GM18870 (cell line): ENCODE measurements around the gene BCL10.
"Not testable (repeated sequence)": the region's sequence is repeated elsewhere in the genome, so short reads cannot be mapped to it uniquely, and the experiment has no call there.

Source experiments
- ATAC-seq: cut with Tn5 transposase; IDR thresholded peaks from one replicate; pipeline ENCODE4 v1.9.1; 2021; ENCODE audit warnings: moderate library complexity; ENCODE audit not compliant: unreplicated experiment

The BCL10 gene

DNA sequence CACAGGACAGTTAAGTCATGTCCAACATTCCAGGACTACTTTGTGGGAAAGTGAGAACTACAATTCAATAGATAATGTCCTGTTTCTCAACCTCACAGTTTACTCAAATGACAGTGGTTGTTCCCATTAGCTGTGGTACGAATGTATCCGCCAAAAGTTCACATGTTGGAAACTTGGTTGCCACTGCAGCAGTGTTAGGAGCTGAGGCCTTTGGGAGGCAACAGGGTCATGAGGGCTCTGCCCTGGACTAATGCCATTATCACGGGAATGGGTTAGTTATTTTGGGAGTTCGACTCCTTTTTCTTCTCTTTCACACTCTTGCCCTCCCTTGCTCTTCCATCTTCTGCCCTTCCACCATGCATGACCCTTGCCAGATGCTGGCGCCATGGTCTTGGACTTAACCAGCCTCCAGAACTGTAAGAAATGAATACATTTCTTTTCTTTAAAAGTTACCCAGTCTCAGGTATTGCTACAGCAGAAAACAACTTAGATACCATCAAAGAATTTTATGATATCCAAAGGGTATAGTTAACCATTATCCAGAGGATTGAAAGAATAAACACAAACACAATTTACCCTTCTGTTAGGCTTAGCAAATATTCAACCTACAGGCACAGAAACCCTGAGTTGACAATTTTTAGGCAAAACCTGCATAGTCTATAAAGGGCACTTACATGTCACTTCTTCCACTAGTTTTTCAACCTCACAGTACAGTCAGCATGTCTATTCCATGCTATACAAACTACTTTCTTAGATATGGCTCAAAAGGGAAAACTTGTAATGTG is 7.4 kb downstream of the BCL10 start:
- ATAC-seq, result no peak

DNA sequence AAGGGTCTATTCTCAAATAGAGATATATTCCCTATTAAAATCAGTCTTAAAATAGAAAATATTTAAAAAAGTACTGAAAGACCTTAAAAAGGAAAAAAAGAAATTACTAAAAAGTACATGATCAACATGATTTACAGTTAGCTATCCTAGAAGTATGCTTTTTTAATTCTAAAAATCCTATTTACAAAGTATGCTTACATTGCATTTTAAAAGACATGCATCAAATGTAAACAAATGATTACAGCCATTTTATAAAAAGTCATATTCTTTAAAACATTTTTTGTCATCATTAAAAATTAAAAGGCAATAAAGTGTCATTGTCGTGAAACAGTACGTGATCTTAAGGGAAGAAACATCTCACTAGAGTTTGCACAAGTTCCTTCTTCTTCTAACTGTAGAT is 9.1 kb downstream of the BCL10 start:
- ATAC-seq, result no peak

DNA sequence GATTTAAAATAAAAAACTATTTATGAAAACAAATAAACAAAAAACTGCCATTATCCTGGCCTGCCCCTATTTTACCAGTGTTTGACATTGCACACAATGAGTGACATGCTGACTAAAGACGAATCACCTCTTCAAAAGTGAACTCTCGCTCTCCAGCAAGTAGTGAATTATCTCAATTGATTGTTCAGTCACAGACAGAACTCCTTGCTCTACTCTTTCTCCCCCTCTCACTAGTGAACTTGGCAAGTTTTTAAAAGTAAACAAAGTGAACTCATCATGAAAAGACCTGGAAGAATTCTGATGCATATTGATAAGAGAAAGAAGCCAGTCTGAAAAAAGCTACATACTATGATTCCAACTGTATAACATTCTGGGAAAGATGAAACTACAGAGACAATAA is 12.3 kb downstream of the BCL10 start:
- no peak for ATAC-seq

GRCh38 chr1:85262985-85263384 is 13.4 kb downstream of the BCL10 start:
- no peak for ATAC-seq

DNA sequence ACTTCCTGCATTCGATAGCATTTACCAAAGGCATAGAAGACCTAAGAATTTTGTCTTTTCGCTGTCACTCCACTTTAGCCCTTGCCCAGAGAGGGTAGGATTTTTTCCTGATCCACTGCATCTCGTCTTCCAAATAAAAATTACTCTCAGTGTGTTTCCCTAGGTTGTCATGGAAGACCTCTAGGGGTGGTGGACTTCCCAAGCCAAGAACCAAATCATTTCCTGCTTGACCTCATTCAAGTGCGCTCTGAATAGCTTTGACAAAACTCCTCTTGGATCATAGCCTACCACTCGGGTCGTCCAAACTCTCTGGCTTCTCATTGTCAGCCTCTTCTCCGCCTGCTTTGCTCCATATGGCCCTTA is 16.5 kb downstream of the BCL10 start:
- peak; percentile 19 for ATAC-seq

DNA sequence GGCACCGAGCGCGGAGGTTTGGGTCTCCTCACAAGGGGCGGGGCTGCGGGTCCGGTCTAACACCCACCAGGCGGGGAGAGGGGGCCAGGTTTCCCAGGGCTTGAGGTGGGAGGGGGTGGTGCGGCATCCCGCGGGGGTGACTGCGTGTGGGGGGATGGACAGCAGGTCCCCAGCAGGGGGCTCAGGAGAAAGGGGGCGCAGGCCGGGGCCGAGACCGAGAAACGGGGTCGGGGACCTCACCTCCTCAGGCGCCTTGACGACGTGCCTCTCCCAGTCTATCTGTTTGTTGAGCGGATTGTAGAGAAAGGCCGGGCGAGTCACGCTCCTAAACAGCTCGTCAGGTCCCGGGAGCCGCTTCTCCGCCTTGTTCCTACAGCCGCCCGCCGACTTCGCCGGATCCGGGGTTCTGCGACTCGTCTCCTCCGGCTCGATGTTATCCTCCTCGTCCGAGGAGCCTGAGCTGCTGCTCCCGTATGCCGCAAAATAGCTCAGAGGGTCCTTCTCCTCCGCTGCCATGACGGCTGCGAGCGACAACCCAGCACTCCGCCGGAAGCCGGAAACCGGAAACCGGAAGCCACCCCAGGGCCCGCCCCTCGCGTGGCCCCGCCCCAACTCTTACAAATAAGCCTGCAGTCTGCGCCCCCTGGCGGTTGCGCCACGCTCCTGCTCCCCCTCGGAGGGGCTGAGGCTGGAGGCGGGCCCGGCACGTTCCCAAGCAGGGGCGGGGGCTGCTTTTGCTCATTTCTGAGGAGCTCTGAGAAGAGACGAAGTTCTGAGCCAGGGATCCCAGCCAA is 17.1 kb downstream of the BCL10 start, which contains the start of gene C1orf52:
C1orf52 (minus strand) TSS at position 545 of the 794 bp plus-strand sequence; CDS start at position 516, 29 bp downstream.
- ATAC-seq, result peak; percentile 94

DNA sequence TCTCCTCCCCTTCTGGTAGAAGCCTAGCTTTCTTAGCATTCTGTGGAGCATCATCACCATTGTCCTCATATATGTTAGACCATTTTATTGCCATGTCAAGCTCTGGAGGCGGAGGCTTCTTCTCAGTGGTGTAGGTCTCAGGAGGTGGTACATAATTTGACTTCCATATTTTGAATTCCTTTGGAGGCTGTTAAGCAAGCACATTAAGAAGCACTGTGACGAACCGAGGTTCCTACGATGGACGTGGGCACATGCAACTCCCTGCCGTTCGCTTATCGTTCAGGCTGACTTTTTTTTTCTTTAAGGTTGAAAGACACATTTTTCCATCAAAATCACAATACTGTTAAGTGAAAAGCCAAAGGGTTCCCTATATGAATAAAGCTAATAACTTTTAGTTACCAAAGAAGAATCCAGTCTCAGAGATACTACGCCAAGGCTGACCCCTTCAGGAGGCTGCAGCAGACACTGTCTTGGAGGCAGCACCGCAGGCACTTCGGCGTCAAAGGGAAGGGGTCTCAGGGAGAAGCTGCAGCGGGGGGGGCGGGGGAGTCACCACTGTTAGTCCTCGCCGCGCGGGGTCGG is 17.8 kb downstream of the BCL10 start:
- no peak for ATAC-seq

- not testable (repeated sequence) for ATAC-seq
These were observed 27.4 kb downstream of the BCL10 start for GRCh38 chr1:85249042-85249441.

- no peak for ATAC-seq
These were observed 30.5 kb downstream of the BCL10 start for GRCh38 chr1:85245891-85246290.

GRCh38 chr1:85245456-85245855 is 31.0 kb downstream of the BCL10 start:
- ATAC-seq, result no peak

DNA sequence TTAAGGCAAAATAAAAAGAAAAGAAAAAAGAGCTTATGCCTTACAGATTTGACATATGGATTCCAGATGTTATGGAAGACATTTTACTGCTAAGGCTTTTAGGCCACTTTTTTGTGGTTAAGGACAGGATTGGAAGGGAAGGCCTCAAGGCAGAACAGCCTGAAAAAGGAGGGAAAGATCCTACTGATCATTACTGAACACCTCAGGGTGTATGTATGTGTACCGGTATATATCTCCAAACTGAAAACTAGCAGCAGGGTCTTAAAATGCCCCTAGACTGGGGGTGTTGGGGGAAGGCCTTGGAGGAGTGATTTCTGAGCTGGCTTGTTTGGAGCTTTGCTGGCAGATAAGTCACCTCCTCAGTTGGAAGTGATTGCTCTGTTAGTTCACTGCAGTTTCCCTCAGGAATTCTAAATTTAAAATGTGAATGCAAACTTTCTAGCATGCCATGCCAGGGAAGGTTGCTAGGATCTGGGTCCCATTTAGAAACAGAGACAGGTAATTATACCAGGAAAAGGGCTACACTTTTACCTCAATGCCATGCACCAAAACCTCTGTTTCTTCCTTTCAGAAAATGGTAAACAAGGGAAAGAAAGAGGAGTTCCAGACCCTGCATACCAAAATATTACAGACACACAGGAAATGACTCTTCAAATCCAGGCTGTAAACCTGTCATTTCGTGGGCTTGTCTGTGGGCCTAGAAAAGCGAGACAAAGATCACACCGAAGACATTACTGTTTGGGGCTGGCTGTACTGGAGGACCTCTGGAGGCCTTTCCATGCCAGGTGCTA is 32.0 kb downstream of the BCL10 start:
- no peak for ATAC-seq

GRCh38 chr1:85243372-85243771 is 33.1 kb downstream of the BCL10 start:
- no peak for ATAC-seq

GRCh38 chr1:85240643-85241042 is 35.8 kb downstream of the BCL10 start:
- ATAC-seq, result no peak

DNA sequence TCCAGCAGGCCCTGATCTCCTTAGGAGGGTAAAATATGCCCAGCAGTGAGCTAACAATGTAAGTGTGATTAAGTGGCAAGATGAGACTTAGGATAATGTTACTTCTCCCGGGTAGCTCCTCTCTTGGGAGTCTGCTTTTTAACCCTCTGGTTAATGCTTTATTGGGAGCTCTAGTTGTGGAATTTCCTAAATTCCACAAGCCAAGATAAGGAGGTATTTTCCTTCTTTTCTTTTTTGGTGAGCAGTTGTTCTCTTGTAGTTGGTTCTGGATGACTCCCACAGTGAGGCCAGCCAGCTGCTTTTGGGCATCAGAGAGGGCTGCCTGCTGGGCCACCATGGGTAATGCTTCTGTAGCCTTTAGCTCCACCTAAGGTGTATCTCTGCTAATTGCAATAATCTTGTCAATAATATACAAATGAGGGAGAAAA is 36.2 kb downstream of the BCL10 start:
- no peak for ATAC-seq

- no peak for ATAC-seq
These were observed 38.8 kb downstream of the BCL10 start for GRCh38 chr1:85237613-85238012.

DNA sequence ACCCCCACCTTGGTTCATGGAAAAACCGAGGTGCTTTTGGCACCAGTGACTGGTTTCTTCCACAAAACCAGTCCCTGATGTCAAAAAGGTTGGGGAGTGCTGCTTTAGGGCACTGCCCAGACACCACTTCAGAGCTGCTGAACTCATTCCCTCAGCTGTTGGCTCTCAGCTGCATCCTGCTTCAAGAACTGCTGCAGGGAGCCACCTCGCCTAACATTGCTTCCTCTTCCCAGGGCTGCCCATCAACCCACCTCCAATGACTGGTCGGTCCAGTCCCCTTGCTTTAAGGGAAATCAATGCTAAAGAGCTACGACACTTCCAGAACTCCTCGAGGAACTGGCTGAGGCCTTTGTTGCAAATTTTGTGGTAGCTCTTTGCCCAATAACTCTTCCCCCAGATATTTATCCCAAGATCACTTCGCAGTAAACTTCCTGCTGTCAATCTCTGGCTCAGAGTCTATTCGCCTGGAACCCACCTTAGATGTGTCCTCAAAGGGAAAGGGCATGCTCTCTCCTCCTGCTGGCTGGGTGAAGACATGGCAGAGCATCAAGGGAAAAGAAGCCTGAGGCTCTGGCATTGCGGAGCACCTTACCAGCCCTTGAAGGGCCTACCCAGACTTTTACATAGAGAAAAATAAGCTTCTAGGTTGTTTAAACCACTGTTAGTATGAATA is 46.0 kb downstream of the BCL10 start:
- ATAC-seq, result no peak

- ATAC-seq, result no peak
These were observed 46.8 kb downstream of the BCL10 start for GRCh38 chr1:85229574-85230097.

DNA sequence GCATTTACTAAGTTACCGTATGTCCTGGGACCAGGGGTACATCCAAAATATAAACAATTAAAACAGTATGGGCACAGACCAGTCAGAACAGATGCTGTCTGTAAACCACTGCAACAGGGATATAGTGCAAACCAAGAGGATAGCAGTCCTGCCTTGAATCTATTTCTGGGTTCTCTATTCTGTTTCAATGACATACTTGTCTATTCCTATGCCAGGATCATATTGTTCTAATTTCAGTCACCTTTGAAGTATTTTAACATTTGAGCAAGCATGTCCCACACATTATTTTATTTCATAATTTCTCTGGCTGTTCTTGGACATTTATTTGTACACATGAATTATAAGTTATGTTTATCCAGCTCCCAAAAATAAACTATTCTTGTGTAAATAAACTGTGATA is 47.5 kb downstream of the BCL10 start:
- no peak for ATAC-seq

- no peak for ATAC-seq
These were observed 50.6 kb downstream of the BCL10 start for GRCh38 chr1:85225624-85226380.
